IMR-90 (cell line): Measurements from ENCODE around the gene PLXND1. TPM values are rescaled to one million over a fixed set of nuclear protein-coding genes. Genes with fewer than 3 reads are reported as not detected.
A peak's percentile ranks its signal among the peaks of the same experiment; 100 is the strongest.

Experiments
- ATAC-seq: fragments of 200-7000 bp; cut with Tn5 transposase; 2 replicates; pipeline ENCODE4 v1.9.1; 2020; ENCODE audit warnings: low read depth, mild to moderate bottlenecking, moderate library complexity
- BruUV-seq: library from RNA; stranded (reverse); fragments of 400-500 nt; replicated peaks from 2 replicates; lab custom pipeline; 2021; lab: Mats Ljungman, UMichigan
- CTCF ChIA-PET: fragments of 300-600 bp; formaldehyde crosslinking; extraction: SDS; loops from one replicate; lab custom pipeline; 2021; ENCODE audit warnings: antibody characterized with exemption; lab: Yijun Ruan, JAX
- POLR2A ChIA-PET: fragments of 300-600 bp; sonication (Branson Sonifier 250); formaldehyde crosslinking; loops from one replicate; lab custom pipeline; 2022; ENCODE audit warnings: antibody characterized with exemption; ENCODE audit not compliant: unreplicated experiment; lab: Charles Lee
- DNase-seq: peaks from one replicate; pipeline ENCODE4 v3.0.0; 2013
- H2AFZ ChIP-seq: replicated peaks from 2 replicates; pipeline ENCODE3; 2013; ENCODE audit warnings: low read length, mild to moderate bottlenecking; ENCODE audit not compliant: poor library complexity
- H2AK5ac ChIP-seq: 2 replicates; pipeline ENCODE4 v1.6.1; 2013; ENCODE audit warnings: low read depth, low read length, inconsistent platforms
- H2AK9ac ChIP-seq: replicated peaks from 2 replicates; pipeline ENCODE3; 2013; ENCODE audit warnings: mild to moderate bottlenecking, low read depth, low read length, moderate library complexity; ENCODE audit not compliant: poor library complexity
- H2BK120ac ChIP-seq: 2 replicates; pipeline ENCODE4 v1.6.1; 2013; ENCODE audit warnings: low read depth, low read length, inconsistent platforms
- H2BK15ac ChIP-seq: 3 replicates; pipeline ENCODE4 v1.6.1; 2013; ENCODE audit warnings: low read depth, low read length, inconsistent platforms
- H2BK20ac ChIP-seq: 2 replicates; pipeline ENCODE4 v1.6.1; 2013; ENCODE audit warnings: low read depth, mild to moderate bottlenecking, inconsistent platforms, low read length, moderate library complexity
- H2BK5ac ChIP-seq: 2 replicates; pipeline ENCODE4 v1.6.1; 2013; ENCODE audit warnings: mild to moderate bottlenecking, low read depth, low read length, inconsistent platforms; ENCODE audit not compliant: poor library complexity, severe bottlenecking
- H3K14ac ChIP-seq: replicated peaks from 2 replicates; pipeline ENCODE4 v1.6.1; 2013; ENCODE audit warnings: low read depth, low read length, inconsistent platforms
- H3K18ac ChIP-seq: 2 replicates; pipeline ENCODE4 v1.6.1; 2013; ENCODE audit warnings: low read depth, low read length, control low read depth
- H3K23ac ChIP-seq: 2 replicates; pipeline ENCODE4 v1.6.1; 2013; ENCODE audit warnings: low read depth, low read length, inconsistent platforms
- H3K27ac ChIP-seq: 2 replicates; pipeline ENCODE4 v1.5.1; 2013; ENCODE audit warnings: mild to moderate bottlenecking, control low read depth, low read length; ENCODE audit not compliant: insufficient read depth
- H3K27me3 ChIP-seq: 2 replicates; pipeline ENCODE4 v1.6.1; 2013; ENCODE audit warnings: low read length; ENCODE audit not compliant: control insufficient read depth, insufficient read depth
- H3K36me3 ChIP-seq: 2 replicates; pipeline ENCODE4 v1.6.1; 2013; ENCODE audit warnings: low read length, mixed read lengths; ENCODE audit not compliant: control insufficient read depth, insufficient read depth
- H3K4ac ChIP-seq: 2 replicates; pipeline ENCODE4 v1.6.1; 2013; ENCODE audit warnings: low read depth, low read length, inconsistent platforms
- H3K4me1 ChIP-seq: 2 replicates; pipeline ENCODE4 v1.6.1; 2013; ENCODE audit warnings: low read length, mixed read lengths; ENCODE audit not compliant: control insufficient read depth, insufficient read depth
- H3K4me2 ChIP-seq: 2 replicates; pipeline ENCODE4 v1.6.1; 2013; ENCODE audit warnings: low read depth, mild to moderate bottlenecking, control low read depth, low read length, moderate library complexity
- H3K4me3 ChIP-seq: 2 replicates; pipeline ENCODE4 v1.5.1; 2013; ENCODE audit warnings: low read depth, mild to moderate bottlenecking, control low read depth, low read length, moderate library complexity; ENCODE audit not compliant: insufficient read depth
- H3K56ac ChIP-seq: 2 replicates; pipeline ENCODE4 v1.6.1; 2013; ENCODE audit warnings: low read length, inconsistent platforms; ENCODE audit not compliant: insufficient read depth; ENCODE audit errors: extremely low read depth
- H3K79me1 ChIP-seq, 2 experiments: 2 replicates each; pipeline ENCODE4 v1.6.1; 2013; ENCODE audit warnings: low read length in 2 of 2, inconsistent platforms in 1 of 2, low read depth in 1 of 2
- H3K9ac ChIP-seq: 2 replicates; pipeline ENCODE4 v1.6.1; 2013; ENCODE audit warnings: low read depth, low read length, control low read depth
- H3K9me1 ChIP-seq: 2 replicates; pipeline ENCODE4 v1.6.1; 2013; ENCODE audit warnings: low read length, inconsistent platforms; ENCODE audit not compliant: insufficient read depth
- H3K9me3 ChIP-seq: 2 replicates; pipeline ENCODE4 v1.6.1; 2013; ENCODE audit warnings: low read length; ENCODE audit not compliant: control insufficient read depth, insufficient read depth
- H4K20me1 ChIP-seq: 2 replicates; pipeline ENCODE4 v1.6.1; 2013; ENCODE audit warnings: low read length, inconsistent platforms; ENCODE audit not compliant: insufficient read depth
- H4K5ac ChIP-seq: 2 replicates; pipeline ENCODE4 v1.6.1; 2013; ENCODE audit warnings: mild to moderate bottlenecking, low read depth, low read length, control low read depth
- H4K8ac ChIP-seq, 2 experiments: 2 replicates each; pipeline ENCODE4 v1.6.1; 2013; ENCODE audit warnings: low read depth in 2 of 2, low read length in 2 of 2, control low read depth in 1 of 2, inconsistent platforms in 1 of 2
- H4K91ac ChIP-seq: 2 replicates; pipeline ENCODE4 v1.6.1; 2013; ENCODE audit warnings: low read depth, low read length, inconsistent platforms; ENCODE audit not compliant: insufficient read depth
- BHLHE40 ChIP-seq: fragments of 150-350 bp; IDR thresholded peaks from 2 replicates; pipeline ENCODE4 v1.6.1; 2016; ENCODE audit warnings: mild to moderate bottlenecking, low read depth, low read length
- CEBPB ChIP-seq: IDR thresholded peaks from 2 replicates; pipeline ENCODE4 v1.6.1; 2012; ENCODE audit warnings: low read depth, low read length, improper control_type of control experiment
- CHD1 ChIP-seq: IDR thresholded peaks from 2 replicates; pipeline ENCODE4 v1.6.1; 2012; ENCODE audit warnings: low read depth, low read length, improper control_type of control experiment
- NFE2L2 ChIP-seq: fragments of 150-350 bp; IDR thresholded peaks from 2 replicates; pipeline ENCODE4 v1.6.1; 2016; ENCODE audit warnings: low read depth, mild to moderate bottlenecking, low read length
- POLR2A ChIP-seq: IDR thresholded peaks from 2 replicates; pipeline ENCODE4 v1.6.1; 2012; ENCODE audit warnings: mild to moderate bottlenecking, low read depth, low read length
- RAD21 ChIP-seq: IDR thresholded peaks from 2 replicates; pipeline ENCODE4 v1.6.1; 2012; ENCODE audit warnings: low read length, improper control_type of control experiment
- WGBS, 2 experiments: methylation state at CpG; one replicate each; pipeline versions ENCODE4 v1.1.5 to v1.1.7; 2013; ENCODE audit warnings: missing lambda C conversion rate in 2 of 2; ENCODE audit not compliant: insufficient read length in 1 of 2; ENCODE audit errors: extremely low coverage in 2 of 2; 5-methylcytosine and 5-hydroxymethylcytosine counted together
- dilution Hi-C: fragments of 300-500 bp; cut with HindIII; formaldehyde crosslinking; loops from one replicate; pipeline ENCODE4 v1.14.3; 2018; ENCODE audit warnings: low sequenced_read_pairs; ENCODE audit not compliant: unreplicated experiment
- in situ Hi-C: fragments of 300-500 bp; cut with MboI; formaldehyde crosslinking; loops from 3 replicates; pipeline ENCODE4 v1.14.3; 2019; ENCODE audit warnings: low sequenced_read_pairs, inconsistent platforms, mixed read lengths
- intact Hi-C: fragments of 100-400 bp; cut with micrococcal nuclease; formaldehyde crosslinking; loops from 2 replicates; pipeline ENCODE4 v1.10.0; 2022
- polyA plus RNA-seq, 3 experiments: library from polyadenylated mRNA; depleted of rRNA; stranded (reverse); fragments of >200 nt; gene quantifications; 2 replicates each; pipeline ENCODE4 v1.2.3, GENCODE V29; 2012; ENCODE audit warnings: low replicate concordance in 1 of 3
- total RNA-seq: library from RNA; depleted of rRNA; stranded (reverse); fragments of >200 nt; gene quantifications from 2 replicates; pipeline ENCODE4 v1.2.3, GENCODE V29; 2012

The PLXND1 gene
- total and polyA plus RNA-seq, 2 of the 4 experiments (the other 2 are of a cell fraction) = 19.2 to 67.1 TPM

- no peak for ATAC-seq
- no peak overlapping the region for H2BK15ac ChIP-seq
- dilution Hi-C loops (no loop called here), intact Hi-C loops (no loop called here), in situ Hi-C loops (loop anchor here (25.0 kb wide), 1 partner anchor 223 kb away; no protein-coding TSS in a partner anchor)
- no peaks in the 10 kb centered on the region for H3K27me3 ChIP-seq
- peak overlapping the region; percentile 39 for H2BK5ac ChIP-seq
- peak overlapping the region; percentile 49 for H2AFZ ChIP-seq
- H3K9me3 ChIP-seq = no peaks in the 10 kb centered on the region
- no peak overlapping the region for H3K9ac ChIP-seq
- TF ChIP-seq BHLHE40 (no peak), POLR2A (no peak), CEBPB (no peak), CHD1 (no peak), RAD21 (no peak), NFE2L2 (no peak)
- no peak overlapping the region for H3K56ac ChIP-seq
- H3K23ac ChIP-seq = no peak overlapping the region
- H2AK5ac ChIP-seq = peak overlapping the region; percentile 64
- no peak overlapping the region for H4K91ac ChIP-seq
- no peak overlapping the region for H3K4me2 ChIP-seq
- ChIA-PET CTCF (no interaction called here), POLR2A (no interaction called here)
- no peak overlapping the region for H4K5ac ChIP-seq
- no peaks in the 10 kb centered on the region for H3K36me3 ChIP-seq
- H3K4me1 ChIP-seq = peaks cover 17% of the 10 kb centered on the region
- no peak overlapping the region for H2BK20ac ChIP-seq
- no peak overlapping the region for H3K14ac ChIP-seq
- H2BK120ac ChIP-seq = no peak overlapping the region
- H3K79me1 ChIP-seq = no peaks in the 10 kb centered on the region; a peak in 1 of 4 replicates
- BruUV-seq = no TSS peak
- no peak overlapping the region for H3K4me3 ChIP-seq
- H3K27ac ChIP-seq = no peak overlapping the region
- H3K9me1 ChIP-seq = peaks cover 10% of the 10 kb centered on the region
- DNase-seq = no peak
- no peak overlapping the region for H3K18ac ChIP-seq
- 46% methylated on average over 3 of the region's 10 CpGs; no CpG with 5 or more reads in 1 of the 2 experiments for WGBS, 2 experiments
- no peak overlapping the region for H2AK9ac ChIP-seq
- no peak overlapping the region; the same call in 1 of the 2 replicates for H3K4ac ChIP-seq
- H4K8ac ChIP-seq = no peak overlapping the region
- 0 out of 2 replicates have a peak, but pooled peaks cover 5% of the 10 kb centered on the region for H4K20me1 ChIP-seq
These were observed 3.8 kb upstream of the PLXND1 start for GRCh38 chr3:129610276-129610675.
